Testis (tissue), 2 donors: Measurements from ENCODE around the gene GNMT.

Experiments used
- POLR2A ChIP-seq: fragments of 450-650 bp; IDR thresholded peaks from one replicate; pipeline ENCODE4 v1.6.1; 2017; ENCODE audit warnings: antibody characterized with exemption, mild to moderate bottlenecking, moderate library complexity
- TF ChIP-seq, protein P1 (sequence below), 3 experiments: fragments of 450-650 bp in 2 of 3; fragments of 200-600 bp in 1 of 3; sonication (generic) in 1 of 3; IDR thresholded peaks; one replicate each; pipeline ENCODE4 v1.5.1; 2016 to 2019; ENCODE audit warnings: antibody characterized with exemption in 3 of 3, mild to moderate bottlenecking in 2 of 3, moderate library complexity in 1 of 3

GRCh38 chr6:42971746-42972327 is 11.3 kb downstream of the GNMT start:
- TF ChIP-seq, protein P1, sequence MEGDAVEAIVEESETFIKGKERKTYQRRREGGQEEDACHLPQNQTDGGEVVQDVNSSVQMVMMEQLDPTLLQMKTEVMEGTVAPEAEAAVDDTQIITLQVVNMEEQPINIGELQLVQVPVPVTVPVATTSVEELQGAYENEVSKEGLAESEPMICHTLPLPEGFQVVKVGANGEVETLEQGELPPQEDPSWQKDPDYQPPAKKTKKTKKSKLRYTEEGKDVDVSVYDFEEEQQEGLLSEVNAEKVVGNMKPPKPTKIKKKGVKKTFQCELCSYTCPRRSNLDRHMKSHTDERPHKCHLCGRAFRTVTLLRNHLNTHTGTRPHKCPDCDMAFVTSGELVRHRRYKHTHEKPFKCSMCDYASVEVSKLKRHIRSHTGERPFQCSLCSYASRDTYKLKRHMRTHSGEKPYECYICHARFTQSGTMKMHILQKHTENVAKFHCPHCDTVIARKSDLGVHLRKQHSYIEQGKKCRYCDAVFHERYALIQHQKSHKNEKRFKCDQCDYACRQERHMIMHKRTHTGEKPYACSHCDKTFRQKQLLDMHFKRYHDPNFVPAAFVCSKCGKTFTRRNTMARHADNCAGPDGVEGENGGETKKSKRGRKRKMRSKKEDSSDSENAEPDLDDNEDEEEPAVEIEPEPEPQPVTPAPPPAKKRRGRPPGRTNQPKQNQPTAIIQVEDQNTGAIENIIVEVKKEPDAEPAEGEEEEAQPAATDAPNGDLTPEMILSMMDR (IDR thresholded peaks at IDR 0.05): no peak
- no peak for TF ChIP-seq POLR2A
